K562 (cell line): Measurements from ENCODE around the gene KLF1. TPM values are rescaled to one million over a fixed set of nuclear protein-coding genes. Genes with fewer than 3 reads are reported as not detected.
"Not testable (repeated sequence)": the region's sequence is repeated elsewhere in the genome, so short reads cannot be mapped to it uniquely, and the experiment has no call there.

Source experiments
- BRD9 ChIP-seq: fragments of 450-650 bp; IDR thresholded peaks from 2 replicates; pipeline ENCODE4 v1.6.1; 2018; ENCODE audit warnings: low read depth; ENCODE audit not compliant: partially characterized antibody
- CC2D1A ChIP-seq: fragments of 450-650 bp; IDR thresholded peaks from 2 replicates; pipeline ENCODE4 v1.6.1; 2017; ENCODE audit warnings: mild to moderate bottlenecking
- CSDE1 ChIP-seq, 2 experiments: fragments of 450-650 bp; IDR thresholded peaks; 2 replicates each; pipeline ENCODE4 v1.6.1; 2016; ENCODE audit warnings: mild to moderate bottlenecking in 1 of 2
- EP400 ChIP-seq: fragments of 450-650 bp; IDR thresholded peaks from 2 replicates; pipeline ENCODE4 v1.6.1; 2017; ENCODE audit warnings: antibody characterized with exemption, mild to moderate bottlenecking, moderate library complexity
- ETV5 ChIP-seq: sonication (generic); formaldehyde crosslinking; IDR thresholded peaks from 2 replicates; pipeline ENCODE4 v1.4.0; 2020; ENCODE audit warnings: low read depth, mild to moderate bottlenecking, missing genetic modification reagents
- HDAC2 ChIP-seq: fragments of 450-650 bp; IDR thresholded peaks from 2 replicates; pipeline ENCODE4 v1.6.1; 2016; ENCODE audit warnings: mild to moderate bottlenecking
- MTA2 ChIP-seq: fragments of 450-650 bp; IDR thresholded peaks from 2 replicates; pipeline ENCODE4 v1.6.1; 2016; ENCODE audit warnings: low read depth
- NFIC ChIP-seq: fragments of 450-650 bp; IDR thresholded peaks from 2 replicates; pipeline ENCODE4 v1.6.1; 2017; ENCODE audit warnings: mild to moderate bottlenecking, inconsistent platforms
- OTX1 ChIP-seq: fragments of 450-650 bp; formaldehyde crosslinking; IDR thresholded peaks from 2 replicates; pipeline ENCODE4 v1.4.0; 2022; ENCODE audit warnings: mild to moderate bottlenecking
- PBX2 ChIP-seq, 2 experiments: IDR thresholded peaks in 1 of 2; conservative IDR thresholded peaks in 1 of 2; 2 replicates each; pipeline ENCODE4 v1.6.1; 2016; ENCODE audit warnings: low read depth in 2 of 2, mild to moderate bottlenecking in 1 of 2, missing compliant biosample characterization in 1 of 2, missing genetic modification characterization in 1 of 2, moderate library complexity in 1 of 2
- POLR2AphosphoS5 ChIP-seq: IDR thresholded peaks from 2 replicates; pipeline ENCODE4 v1.6.1; 2011; ENCODE audit warnings: mild to moderate bottlenecking, low read depth, low read length, moderate library complexity; ENCODE audit not compliant: control insufficient read depth, insufficient read depth
- SMARCA4 ChIP-seq: fragments of 450-650 bp; IDR thresholded peaks from 2 replicates; pipeline ENCODE4 v1.6.1; 2016
- polyA plus RNA-seq, 8 experiments: library from polyadenylated mRNA; depleted of rRNA in 4 of 8; stranded (reverse) in 5 of 8; unstranded in 3 of 8; fragments of >200 nt; fragmentation: Nextera tagmentation in 2 of 8; fragmentation: Illumina TruSeq in 1 of 8; extraction: Ambion mirVana in 2 of 8; extraction: Trizol in 1 of 8; gene quantifications; 2 replicates each; pipeline versions ENCODE4 v1.2.1 to v1.2.3, GENCODE V29; 2011 to 2014; ENCODE audit warnings: inconsistent platforms in 1 of 8, missing spikeins in 1 of 8
- total RNA-seq, 7 experiments: library from RNA; depleted of rRNA in 6 of 7; stranded (reverse); fragments of >200 nt in 6 of 7; fragmentation: Illumina TruSeq in 2 of 7; extraction: Trizol in 2 of 7; gene quantifications; 2 replicates each; pipeline versions ENCODE4 v1.2.1 to v1.2.3, GENCODE V29; 2011 to 2021; ENCODE audit warnings: low replicate concordance in 1 of 7

KLF1 gene
- total and polyA plus RNA-seq, 9 of the 15 experiments (the other 6 are each of a cell fraction or from before 2014, with no cell fraction given): 8.4 to 163 (median 47.3) TPM

DNA sequence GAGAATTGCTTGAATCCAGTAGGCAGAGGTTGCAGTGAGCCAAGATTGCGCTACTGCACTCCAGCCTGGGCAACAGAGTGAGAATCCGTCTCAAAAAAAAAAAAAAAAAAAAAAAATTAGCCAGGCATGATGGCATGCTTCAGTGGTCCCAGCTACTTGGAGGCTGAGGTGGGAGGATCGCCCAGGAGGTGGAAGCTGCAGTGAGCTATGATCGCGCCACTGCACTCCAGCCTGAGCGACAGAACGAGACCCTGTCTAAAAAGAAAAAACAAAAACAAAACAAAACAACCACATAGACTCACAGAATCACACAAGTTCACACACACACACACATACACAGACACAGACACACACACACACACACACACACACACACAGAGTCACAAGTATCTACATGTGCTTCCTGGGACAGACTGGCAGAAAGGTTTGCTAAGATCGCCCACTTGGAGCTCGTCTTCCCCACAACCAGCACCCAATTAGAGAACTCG, 3.3 kb upstream of the KLF1 start (continued):
- not testable (repeated sequence) for TF ChIP-seq PBX2 (CRISPR knock-in tag; IDR thresholded peaks at IDR 0.05; ENCODE audit: low read depth)
- 0 out of 2 replicates have a peak, but pooled peaks have one; percentile 5 for TF ChIP-seq PBX2 (tag; conservative IDR thresholded peaks at IDR 0.05; ENCODE audit: low read depth)
- peak; percentile 44; the same call in 1 of the 2 replicates for TF ChIP-seq SMARCA4
- TF ChIP-seq POLR2AphosphoS5: peak; percentile 19; the same call in 1 of the 2 replicates
- 0 out of 4 replicates have a peak, but pooled peaks of 1 of the 2 experiments have one; percentile 70 for TF ChIP-seq CSDE1 (IDR thresholded peaks at IDR 0.05)
- TF ChIP-seq EP400: peak; percentile 77
- TF ChIP-seq HDAC2: peak; percentile 8
- peak; percentile 81; the same call in 1 of the 2 replicates for TF ChIP-seq OTX1 (CRISPR knock-in tag)
- peak; percentile 7; the same call in 1 of the 2 replicates for TF ChIP-seq ETV5
- peak; percentile 86 for TF ChIP-seq BRD9
- TF ChIP-seq MTA2: peak; percentile 54
- TF ChIP-seq CC2D1A: peak; percentile 59; the same call in 1 of the 2 replicates
- TF ChIP-seq NFIC: peak; percentile 14; the same call in 1 of the 2 replicates
